Tibial artery (tissue), 4 donors: Measurements from ENCODE around the gene PCDH9.

Experiments used
- DNase-seq, 2 donors: peaks; one replicate each; pipeline ENCODE4 v3.0.0-alpha.2; 2019
- H3K27ac ChIP-seq, 2 donors: fragments of 200-600 bp; sonication (generic) in 1 of 2; 1 replicate in 1 of 2; 2 replicates in 1 of 2; pipeline ENCODE4 v1.5.1; 2018 to 2019; ENCODE audit warnings: mild to moderate bottlenecking in 1 of 2
- H3K27me3 ChIP-seq, 2 donors: fragments of 200-600 bp; sonication (generic) in 1 of 2; one replicate each; pipeline versions ENCODE4 v1.5.1 to v1.6.0; 2016 to 2019
- H3K36me3 ChIP-seq, 3 donors: fragments of 200-600 bp; sonication (generic) in 2 of 3; one replicate each; pipeline ENCODE4 v1.5.1; 2016 to 2019; ENCODE audit warnings: mild to moderate bottlenecking in 2 of 3
- H3K4me1 ChIP-seq, 4 donors: fragments of 200-600 bp; sonication (generic) in 2 of 4; 1 replicate in 3 of 4; 2 replicates in 1 of 4; pipeline ENCODE4 v1.5.1; 2016 to 2019
- H3K4me3 ChIP-seq, 2 donors: fragments of 200-600 bp; sonication (generic) in 1 of 2; 1 replicate in 1 of 2; 2 replicates in 1 of 2; pipeline ENCODE4 v1.5.1; 2018 to 2019; ENCODE audit warnings: mild to moderate bottlenecking in 2 of 2
- H3K9me3 ChIP-seq, 3 donors: fragments of 200-600 bp; sonication (generic) in 1 of 3; one replicate each; pipeline ENCODE4 v1.5.1; 2016 to 2019
- CTCF ChIP-seq, 2 experiments: fragments of 200-600 bp in 1 of 2; fragments of 450-650 bp in 1 of 2; IDR thresholded peaks; one replicate each; pipeline ENCODE4 v1.5.1; 2017 to 2019; ENCODE audit warnings: antibody characterized with exemption in 2 of 2, mild to moderate bottlenecking in 1 of 2, moderate library complexity in 1 of 2
- intact Hi-C: fragments of 100-400 bp; cut with DNase I; formaldehyde crosslinking; loops from one replicate; pipeline ENCODE4 v1.15.0; 2023; ENCODE audit warnings: low total_unique reads

PCDH9 gene

GRCh38 chr13:66996503-66996902 lies 233.6 kb downstream of the PCDH9 start:
- TF ChIP-seq CTCF (IDR thresholded peaks at IDR 0.05) = no peak
- Histone ChIP-seq H3K36me3 (no peaks in the 10 kb centered on the region), H3K4me1 (peaks cover 0 to 13% (median 5%) of the 10 kb centered on the region in 4 donors), H3K27me3 (no peaks in the 10 kb centered on the region), H3K27ac (no peak overlapping the region), H3K4me3 (no peak overlapping the region), H3K9me3 (no peaks in the 10 kb centered on the region)
- intact Hi-C loops = no loop called here
- DNase-seq = no peak

GRCh38 chr13:66995203-66995611 lies 234.9 kb downstream of the PCDH9 start:
- peaks cover 0 to 13% (median 5%) of the 10 kb centered on the region in 4 donors for H3K4me1 ChIP-seq

GRCh38 chr13:66994517-66995202 lies 235.5 kb downstream of the PCDH9 start:
- intact Hi-C loops = no loop called here
- Histone ChIP-seq H3K9me3 (no peaks in the 10 kb centered on the region), H3K4me3 (peak overlapping the region; percentile 22 to 33), H3K4me1 (peaks cover 0 to 13% (median 5%) of the 10 kb centered on the region in 4 donors), H3K27ac (no peak overlapping the region), H3K27me3 (no peaks in the 10 kb centered on the region), H3K36me3 (no peaks in the 10 kb centered on the region)
- no peak for TF ChIP-seq CTCF (IDR thresholded peaks at IDR 0.05)
- no peak for DNase-seq

More at GRCh38 chr13:66995203-66995611, 234.9 kb downstream of the PCDH9 start:
- Histone ChIP-seq H3K27ac (no peak overlapping the region), H3K9me3 (no peaks in the 10 kb centered on the region), H3K4me3 (no peak overlapping the region), H3K27me3 (no peaks in the 10 kb centered on the region), H3K36me3 (no peaks in the 10 kb centered on the region)
- intact Hi-C loops = no loop called here
- TF ChIP-seq CTCF (IDR thresholded peaks at IDR 0.05) = no peak
- no peak for DNase-seq

GRCh38 chr13:66994097-66994496 lies 236.0 kb downstream of the PCDH9 start:
- DNase-seq = peak; percentile 27 to 70
- Histone ChIP-seq H3K27me3 (no peaks in the 10 kb centered on the region), H3K4me1 (peaks cover 0 to 13% (median 5%) of the 10 kb centered on the region in 4 donors), H3K36me3 (no peaks in the 10 kb centered on the region), H3K4me3 (peak overlapping the region; percentile 22 to 33), H3K27ac (no peak overlapping the region), H3K9me3 (no peaks in the 10 kb centered on the region)
- intact Hi-C loops = no loop called here
- TF ChIP-seq CTCF (IDR thresholded peaks at IDR 0.05) = peak in 1 of 2 experiments; percentile 29

GRCh38 chr13:66992719-66993118 lies 237.4 kb downstream of the PCDH9 start:
- Histone ChIP-seq H3K9me3 (no peaks in the 10 kb centered on the region), H3K36me3 (no peaks in the 10 kb centered on the region), H3K27ac (no peak overlapping the region), H3K4me1 (peaks cover 0 to 13% (median 5%) of the 10 kb centered on the region in 4 donors), H3K27me3 (no peaks in the 10 kb centered on the region), H3K4me3 (no peak overlapping the region)
- DNase-seq = no peak
- intact Hi-C loops = no loop called here
- no peak for TF ChIP-seq CTCF (IDR thresholded peaks at IDR 0.05)
